Stimulated activated effector memory CD8-positive, alpha-beta T cell treated with anti-CD3 and anti-CD28 coated beads, Interleukin-12 subunit alpha, Interleukin-12 subunit beta, amount 100 ng/mL, for 72 hours (primary cell): Measurements from ENCODE around the gene SLC34A1.
A peak's percentile ranks its signal among the peaks of the same experiment; 100 is the strongest.

Source experiments
- ATAC-seq: fragments of 150-1000 bp; cut with Tn5 transposase; 2 replicates; pipeline ENCODE4 v1.10.0; 2021
- DNase-seq, 2 donors: peaks; one replicate each; pipeline ENCODE4 v3.0.0; 2021 to 2022; ENCODE audit warnings: low spot score in 2 of 2
- H3K27ac Mint-ChIP-seq: one replicate; pipeline ENCODE4 v1.8.0; 2022; ENCODE audit warnings: mild to moderate bottlenecking, mixed read lengths
- H3K36me3 Mint-ChIP-seq: one replicate; pipeline ENCODE4 v1.8.0; 2022; ENCODE audit warnings: mild to moderate bottlenecking, mixed read lengths
- H3K4me1 Mint-ChIP-seq: one replicate; pipeline ENCODE4 v1.8.0; 2022; ENCODE audit warnings: mixed read lengths
- H3K4me3 Mint-ChIP-seq: one replicate; pipeline ENCODE4 v1.8.0; 2022; ENCODE audit warnings: mild to moderate bottlenecking, mixed read lengths
- H3K9me3 Mint-ChIP-seq: one replicate; pipeline ENCODE4 v1.8.0; 2022; ENCODE audit warnings: mixed read lengths

Gene SLC34A1

GRCh38 chr5:177361418-177362291 is 22.6 kb upstream of the SLC34A1 start:
- no peaks in the 10 kb centered on the region for H3K9me3 Mint-ChIP-seq
- H3K4me1 Mint-ChIP-seq, result peaks cover 85% of the 10 kb centered on the region
- ATAC-seq, result no peak
- no peak for DNase-seq
- peaks cover 56% of the 10 kb centered on the region for H3K36me3 Mint-ChIP-seq
- peak overlapping the region; percentile 75 for H3K27ac Mint-ChIP-seq
- peak overlapping the region; percentile 79 for H3K4me3 Mint-ChIP-seq

GRCh38 chr5:177362292-177362609 is 22.0 kb upstream of the SLC34A1 start:
- H3K27ac Mint-ChIP-seq, result peak overlapping the region; percentile 75
- peak overlapping the region; percentile 79 for H3K4me3 Mint-ChIP-seq
- DNase-seq, result no peak
- H3K9me3 Mint-ChIP-seq, result no peaks in the 10 kb centered on the region
- H3K4me1 Mint-ChIP-seq, result peaks cover 83% of the 10 kb centered on the region
- ATAC-seq, result no peak
- peaks cover 61% of the 10 kb centered on the region for H3K36me3 Mint-ChIP-seq

- Mint-ChIP-seq H3K36me3 (peaks cover 61% of the 10 kb centered on the region), H3K4me1 (peaks cover 77% of the 10 kb centered on the region), H3K9me3 (no peaks in the 10 kb centered on the region), H3K27ac (peak overlapping the region; percentile 75), H3K4me3 (peak overlapping the region; percentile 79)
- peak; percentile 72 for ATAC-seq
- peak; percentile 42 to 85 for DNase-seq
Observed at GRCh38 chr5:177362610-177363507, 21.4 kb upstream of the SLC34A1 start.

- H3K9me3 Mint-ChIP-seq, result no peaks in the 10 kb centered on the region
- no peak for ATAC-seq
- peaks cover 67% of the 10 kb centered on the region for H3K36me3 Mint-ChIP-seq
- no peak for DNase-seq
- peaks cover 79% of the 10 kb centered on the region for H3K4me1 Mint-ChIP-seq
- no peak overlapping the region for H3K27ac Mint-ChIP-seq
- peak overlapping the region; percentile 79 for H3K4me3 Mint-ChIP-seq
Observed at GRCh38 chr5:177363565-177363964, 20.7 kb upstream of the SLC34A1 start.

DNA sequence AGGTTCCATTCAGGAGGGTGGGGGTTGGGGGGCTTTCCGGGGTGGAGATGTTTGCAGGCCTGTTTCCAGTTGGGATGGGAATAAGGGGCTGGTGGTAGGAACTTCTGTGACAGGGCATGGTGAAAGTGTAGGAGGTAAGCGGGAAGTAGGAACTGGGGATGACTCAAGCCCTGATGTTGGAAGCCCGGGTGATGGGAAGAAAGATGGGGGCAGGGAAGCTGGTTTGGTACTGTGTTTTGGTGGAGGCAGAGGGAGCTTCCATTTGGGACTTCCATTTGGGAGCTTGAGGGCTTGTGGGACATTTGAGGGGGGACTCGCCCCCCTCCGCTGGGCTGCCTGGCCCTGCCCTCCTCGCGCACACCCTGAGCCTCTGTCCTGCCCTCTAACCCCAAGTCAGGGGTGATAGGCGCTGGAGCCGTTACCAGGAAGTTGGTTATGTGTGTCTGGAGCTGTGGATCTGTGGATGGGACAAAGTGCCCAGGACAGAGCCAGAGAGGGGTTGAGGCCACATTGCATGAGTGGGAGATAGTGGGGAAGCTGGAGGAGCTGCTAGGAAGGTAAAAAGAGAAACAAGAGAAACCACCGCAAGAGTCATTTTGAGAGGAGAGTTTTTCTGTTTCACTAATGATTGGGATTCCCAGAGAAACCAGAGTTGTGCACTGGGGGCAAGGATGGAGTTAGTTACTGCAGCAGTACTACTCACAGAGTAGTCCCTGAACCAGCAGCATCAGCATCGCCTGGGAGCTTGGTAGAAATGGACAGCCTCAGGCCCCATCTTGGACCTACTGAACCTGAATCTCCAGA is 19.9 kb upstream of the SLC34A1 start:
- DNase-seq (peak; percentile 19 to 74), ATAC-seq (peak; percentile 78)
- peak overlapping the region; percentile 79 for H3K4me3 Mint-ChIP-seq
- H3K36me3 Mint-ChIP-seq, result peaks cover 75% of the 10 kb centered on the region
- H3K27ac Mint-ChIP-seq, result peak overlapping the region; percentile 86
- peaks cover 79% of the 10 kb centered on the region for H3K4me1 Mint-ChIP-seq
- H3K9me3 Mint-ChIP-seq, result no peaks in the 10 kb centered on the region

DNA sequence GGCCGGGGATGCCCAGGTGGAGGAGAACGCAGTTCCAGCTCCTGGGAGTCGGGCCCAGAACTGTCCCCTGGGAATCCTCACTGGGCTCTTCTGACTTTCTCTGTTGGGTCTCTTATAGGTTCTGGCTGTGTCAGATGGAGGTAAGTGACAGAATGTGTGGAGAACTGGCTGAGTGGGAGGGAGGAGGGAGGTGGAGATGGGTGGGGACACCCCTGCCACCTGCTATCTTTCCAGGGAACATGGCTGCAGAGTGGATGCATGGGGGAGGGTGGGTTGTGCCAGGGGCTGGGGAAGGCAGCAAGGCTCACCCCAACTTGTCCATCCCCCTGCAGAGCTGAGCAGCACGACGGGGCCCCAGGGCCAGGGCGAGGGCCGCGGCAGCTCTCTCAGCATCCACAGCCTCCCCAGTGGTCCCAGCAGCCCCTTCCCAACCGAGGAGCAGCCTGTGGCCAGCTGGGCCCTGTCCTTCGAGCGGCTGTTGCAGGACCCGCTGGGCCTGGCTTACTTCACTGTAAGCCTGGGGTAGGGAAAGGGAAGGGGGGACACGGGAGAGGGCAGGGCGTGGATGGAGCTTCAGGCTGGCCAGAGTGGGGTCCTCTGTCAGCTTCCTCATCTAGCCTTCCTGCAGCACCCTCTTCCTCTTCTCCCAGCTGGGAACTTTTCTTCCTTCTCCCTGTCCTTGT is 18.2 kb upstream of the SLC34A1 start:
- ATAC-seq (no peak), DNase-seq (no peak)
- Mint-ChIP-seq H3K4me3 (no peak overlapping the region), H3K27ac (peak overlapping the region; percentile 68), H3K4me1 (peaks cover 66% of the 10 kb centered on the region), H3K36me3 (peaks cover 76% of the 10 kb centered on the region), H3K9me3 (no peaks in the 10 kb centered on the region)

DNA sequence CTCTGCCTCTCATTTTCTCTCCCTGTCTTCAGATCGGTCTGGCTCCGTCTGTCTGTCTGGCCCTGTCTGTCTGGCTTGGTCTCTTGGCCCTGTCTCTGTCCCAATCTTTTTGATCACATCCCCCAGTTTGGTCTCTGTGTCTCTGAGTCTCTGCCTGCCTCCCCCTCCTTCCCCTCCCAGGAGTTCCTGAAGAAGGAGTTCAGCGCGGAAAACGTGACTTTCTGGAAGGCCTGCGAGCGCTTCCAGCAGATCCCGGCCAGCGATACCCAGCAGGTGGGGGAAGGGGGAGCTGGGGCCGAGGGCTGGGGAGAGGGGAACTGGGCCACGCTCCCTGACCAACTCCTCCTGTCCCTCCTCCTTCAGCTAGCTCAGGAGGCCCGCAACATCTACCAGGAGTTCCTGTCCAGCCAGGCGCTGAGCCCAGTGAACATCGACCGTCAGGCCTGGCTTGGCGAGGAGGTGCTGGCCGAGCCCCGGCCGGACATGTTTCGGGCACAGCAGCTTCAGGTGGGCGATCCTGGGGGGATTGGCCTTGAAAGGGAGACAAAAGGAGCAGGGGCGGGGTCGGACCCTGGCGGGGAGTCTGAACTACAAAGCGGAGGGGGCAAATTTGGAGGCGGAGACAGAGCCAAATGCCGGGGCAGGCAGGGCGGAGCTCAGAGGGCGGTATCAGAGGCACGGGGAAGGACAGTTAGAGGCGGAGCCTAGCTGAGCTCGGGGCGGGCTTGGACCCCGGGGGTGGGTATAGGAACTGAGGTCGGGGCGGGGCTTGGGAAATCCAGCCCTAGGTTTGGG is 17.5 kb upstream of the SLC34A1 start:
- Mint-ChIP-seq H3K36me3 (peaks cover 81% of the 10 kb centered on the region), H3K4me3 (no peak overlapping the region), H3K4me1 (peaks cover 66% of the 10 kb centered on the region), H3K9me3 (no peaks in the 10 kb centered on the region), H3K27ac (peak overlapping the region; percentile 68)
- DNase-seq (no peak), ATAC-seq (no peak)

DNA sequence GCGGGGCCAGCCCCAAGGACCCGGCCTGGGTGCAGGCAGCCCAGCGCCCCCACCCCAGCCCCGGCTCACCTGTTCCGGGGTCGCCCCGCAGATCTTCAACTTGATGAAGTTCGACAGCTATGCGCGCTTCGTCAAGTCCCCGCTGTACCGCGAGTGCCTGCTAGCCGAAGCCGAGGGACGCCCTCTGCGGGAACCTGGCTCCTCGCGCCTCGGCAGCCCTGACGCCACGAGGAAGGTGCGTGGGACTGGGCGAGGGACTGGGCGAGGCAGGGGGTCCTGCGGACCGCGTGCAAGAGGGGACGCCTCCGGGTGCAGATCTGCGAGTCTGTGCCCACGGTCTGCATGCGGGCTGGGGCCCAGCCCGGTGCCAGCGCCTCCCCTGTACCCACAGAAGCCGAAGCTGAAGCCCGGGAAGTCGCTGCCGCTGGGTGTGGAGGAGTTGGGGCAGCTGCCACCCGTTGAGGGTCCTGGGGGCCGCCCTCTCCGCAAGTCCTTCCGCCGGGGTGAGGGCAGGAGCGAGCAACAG is 16.8 kb upstream of the SLC34A1 start:
- Mint-ChIP-seq H3K4me1 (peaks cover 66% of the 10 kb centered on the region), H3K4me3 (no peak overlapping the region), H3K9me3 (no peaks in the 10 kb centered on the region), H3K36me3 (peaks cover 81% of the 10 kb centered on the region), H3K27ac (no peak overlapping the region)
- no peak for ATAC-seq
- no peak for DNase-seq

GRCh38 chr5:177367981-177368868 is 16.0 kb upstream of the SLC34A1 start:
- Mint-ChIP-seq H3K4me1 (peaks cover 67% of the 10 kb centered on the region), H3K27ac (peak overlapping the region; percentile 81), H3K36me3 (peaks cover 87% of the 10 kb centered on the region), H3K4me3 (no peak overlapping the region), H3K9me3 (no peaks in the 10 kb centered on the region)
- ATAC-seq (no peak), DNase-seq (no peak)

DNA sequence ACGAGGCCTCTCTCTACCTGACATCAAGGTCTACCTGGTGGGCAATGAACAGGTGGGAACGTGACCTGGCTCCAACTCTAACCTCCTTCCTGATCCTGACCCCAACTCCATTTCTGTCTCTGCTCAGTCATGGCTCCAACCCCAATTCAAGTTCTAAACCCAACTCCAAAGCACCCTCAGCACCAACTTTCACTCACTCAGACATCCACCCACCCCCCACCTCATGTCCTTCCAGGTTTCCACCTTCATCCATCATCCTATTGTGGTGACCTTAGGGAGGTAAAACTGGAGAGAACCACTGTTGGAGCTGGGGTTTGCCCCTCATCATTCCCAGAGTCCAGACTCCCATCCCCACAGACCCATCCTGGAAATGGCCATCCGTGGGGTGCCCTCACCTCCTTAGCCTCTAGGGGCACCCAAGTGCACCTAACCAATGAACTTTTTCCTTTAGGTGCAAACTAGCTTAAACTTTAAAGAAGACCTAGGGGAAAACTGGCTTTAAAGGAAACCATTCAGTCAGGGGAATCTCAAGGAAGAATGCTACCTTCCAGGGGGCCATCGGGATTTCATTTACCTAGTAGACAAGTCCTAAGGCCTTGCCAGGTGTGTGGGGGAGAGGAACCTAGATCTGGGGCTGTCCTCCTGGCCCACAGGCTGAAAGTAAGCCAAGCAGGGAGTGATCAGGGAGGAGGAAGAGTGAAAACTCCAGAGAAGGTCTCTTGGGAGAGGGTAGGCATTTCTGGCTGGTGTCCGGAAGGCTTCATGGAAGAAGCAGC is 15.2 kb upstream of the SLC34A1 start:
- ATAC-seq (no peak), DNase-seq (no peak)
- H3K4me1 Mint-ChIP-seq, result peaks cover 69% of the 10 kb centered on the region
- H3K27ac Mint-ChIP-seq, result peak overlapping the region; percentile 81
- peaks cover 84% of the 10 kb centered on the region for H3K36me3 Mint-ChIP-seq
- H3K4me3 Mint-ChIP-seq, result no peak overlapping the region
- no peaks in the 10 kb centered on the region for H3K9me3 Mint-ChIP-seq

DNA sequence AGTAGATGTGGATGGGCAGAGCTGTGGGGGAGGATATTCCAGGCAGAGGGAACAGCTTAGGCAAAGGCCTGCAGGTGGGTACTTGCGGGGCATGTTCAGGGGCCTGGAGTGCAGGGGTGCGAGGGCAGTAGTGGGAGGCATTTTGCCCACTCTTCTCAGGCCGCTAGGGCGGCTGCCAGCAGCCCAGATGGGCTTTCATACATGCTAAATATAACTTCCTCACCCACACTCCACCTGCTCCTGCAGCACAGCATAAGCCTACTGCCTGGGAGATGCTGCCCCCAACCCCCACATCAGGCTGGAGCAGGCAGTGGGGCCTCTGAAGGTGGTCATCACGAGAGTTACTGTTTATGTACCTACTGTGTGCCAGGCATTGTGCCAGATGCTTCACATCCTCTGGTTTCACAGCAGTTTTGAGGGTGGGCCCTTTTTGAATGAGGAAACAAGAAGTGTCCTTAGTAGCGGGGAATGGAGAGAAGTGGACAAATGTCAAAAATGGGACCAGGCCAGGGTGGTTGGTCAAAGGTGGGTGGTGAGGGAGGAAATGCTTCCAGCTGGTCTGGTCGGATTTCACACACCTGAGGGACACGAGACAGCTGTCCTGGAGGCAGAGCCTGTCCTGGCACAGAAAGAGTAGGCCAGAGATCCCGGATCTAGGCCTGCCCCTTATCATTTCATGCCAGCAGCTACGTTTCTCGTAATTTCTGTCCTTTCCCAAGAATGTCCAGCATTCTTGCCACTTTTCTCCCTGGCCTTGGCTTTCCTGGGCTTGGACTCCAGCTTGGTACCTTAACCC is 14.4 kb upstream of the SLC34A1 start:
- Mint-ChIP-seq H3K36me3 (peaks cover 78% of the 10 kb centered on the region), H3K27ac (peak overlapping the region; percentile 81), H3K4me1 (peaks cover 65% of the 10 kb centered on the region), H3K9me3 (no peaks in the 10 kb centered on the region), H3K4me3 (no peak overlapping the region)
- ATAC-seq (no peak), DNase-seq (no peak)
